RWPE1 (cell line): ENCODE data around the gene DLGAP1.

Source experiments
- CTCF ChIA-PET: fragments of 350-600 bp; sonication (Branson Sonifier 250); formaldehyde crosslinking; extraction: SDS; loops from one replicate; lab custom pipeline; 2021; lab: Yijun Ruan, JAX
- POLR2A ChIA-PET: fragments of 400-600 bp; formaldehyde crosslinking; extraction: SDS; loops from one replicate; lab custom pipeline; 2020; ENCODE audit warnings: antibody characterized with exemption; ENCODE audit not compliant: low non-redundant PET; lab: Yijun Ruan, JAX
- DNase-seq: peaks from one replicate; pipeline ENCODE4 v3.0.0; 2012; ENCODE audit warnings: low spot score
- H3K27ac ChIP-seq: fragments of 450-650 bp; 2 replicates; pipeline ENCODE4 v1.5.1; 2017
- TF ChIP-seq, protein P1 (sequence below): fragments of 450-650 bp; conservative IDR thresholded peaks from 2 replicates; pipeline ENCODE4 v1.5.1; 2017; ENCODE audit warnings: low read depth, mild to moderate bottlenecking

The DLGAP1 gene

DNA sequence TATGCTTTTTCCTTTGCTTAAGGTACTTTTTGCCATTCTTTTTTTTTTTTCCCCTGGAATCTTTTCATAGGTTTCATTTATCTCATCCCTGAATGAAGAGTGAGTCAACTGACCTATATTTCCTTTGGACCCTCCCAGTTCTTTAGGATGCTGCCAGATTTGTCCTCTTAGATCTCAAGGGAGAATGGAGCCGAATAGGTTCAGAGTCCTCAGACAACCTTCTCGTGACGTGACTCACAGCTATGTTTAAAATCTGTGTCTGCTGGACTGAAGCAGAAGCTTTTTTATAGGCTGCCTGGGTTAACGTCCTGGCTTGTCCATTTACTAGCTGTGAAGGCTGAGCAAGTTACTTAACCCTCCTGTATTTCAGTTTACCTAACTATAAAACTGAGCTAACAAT, 358.6 kb downstream of the DLGAP1 start:
- ChIA-PET POLR2A (no interaction called here), CTCF (no interaction called here)
- H3K27ac ChIP-seq: peak overlapping the region; percentile 77
- TF ChIP-seq, protein P1, sequence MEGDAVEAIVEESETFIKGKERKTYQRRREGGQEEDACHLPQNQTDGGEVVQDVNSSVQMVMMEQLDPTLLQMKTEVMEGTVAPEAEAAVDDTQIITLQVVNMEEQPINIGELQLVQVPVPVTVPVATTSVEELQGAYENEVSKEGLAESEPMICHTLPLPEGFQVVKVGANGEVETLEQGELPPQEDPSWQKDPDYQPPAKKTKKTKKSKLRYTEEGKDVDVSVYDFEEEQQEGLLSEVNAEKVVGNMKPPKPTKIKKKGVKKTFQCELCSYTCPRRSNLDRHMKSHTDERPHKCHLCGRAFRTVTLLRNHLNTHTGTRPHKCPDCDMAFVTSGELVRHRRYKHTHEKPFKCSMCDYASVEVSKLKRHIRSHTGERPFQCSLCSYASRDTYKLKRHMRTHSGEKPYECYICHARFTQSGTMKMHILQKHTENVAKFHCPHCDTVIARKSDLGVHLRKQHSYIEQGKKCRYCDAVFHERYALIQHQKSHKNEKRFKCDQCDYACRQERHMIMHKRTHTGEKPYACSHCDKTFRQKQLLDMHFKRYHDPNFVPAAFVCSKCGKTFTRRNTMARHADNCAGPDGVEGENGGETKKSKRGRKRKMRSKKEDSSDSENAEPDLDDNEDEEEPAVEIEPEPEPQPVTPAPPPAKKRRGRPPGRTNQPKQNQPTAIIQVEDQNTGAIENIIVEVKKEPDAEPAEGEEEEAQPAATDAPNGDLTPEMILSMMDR: no peak
- peak; percentile 57 for DNase-seq

DNA sequence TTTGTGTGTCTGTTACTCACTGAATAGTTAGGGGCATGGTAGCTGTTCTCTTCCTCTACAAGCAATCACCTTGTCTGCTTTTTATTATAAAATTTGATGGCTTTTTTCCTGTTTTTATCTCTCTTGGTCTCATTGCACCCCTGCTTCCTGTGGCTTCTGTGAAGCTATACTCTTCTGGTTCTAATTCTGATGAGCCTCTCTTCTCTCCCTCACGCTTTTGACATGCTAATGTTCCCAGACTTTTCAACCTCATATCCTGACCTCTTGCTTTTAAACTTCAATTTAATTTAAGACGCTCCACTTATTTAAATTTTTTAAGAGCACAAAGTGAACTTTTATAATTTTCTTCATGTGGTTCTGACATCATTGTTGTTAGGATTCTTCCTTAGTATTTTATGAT, 361.4 kb downstream of the DLGAP1 start:
- ChIA-PET CTCF (no interaction called here), POLR2A (no interaction called here)
- TF ChIP-seq, protein P1: no peak
- DNase-seq: no peak
- no peak overlapping the region for H3K27ac ChIP-seq

DNA sequence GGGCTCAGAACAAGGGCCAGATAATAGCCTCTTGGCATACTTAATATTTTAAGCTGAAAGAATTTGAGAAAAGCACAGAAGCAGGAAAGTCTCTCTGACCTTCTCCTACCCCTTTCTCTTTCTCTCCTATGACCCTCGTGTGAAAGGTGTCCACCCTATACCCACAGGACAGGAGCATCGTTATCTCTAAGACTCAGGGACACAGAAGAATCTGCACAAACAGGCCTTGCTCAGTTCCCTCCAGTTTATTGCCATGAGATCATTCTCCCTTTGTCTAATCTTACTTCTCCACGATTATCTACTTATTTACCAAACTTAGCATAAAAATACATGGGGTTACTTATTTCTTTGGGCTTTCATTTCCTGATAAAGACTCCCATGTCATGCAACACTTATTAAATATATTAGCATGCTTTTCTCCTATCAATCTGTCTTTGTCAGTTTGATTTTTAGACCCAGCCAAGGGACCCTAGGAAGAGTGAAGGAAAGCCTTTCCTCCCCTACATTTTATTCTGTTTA, 370.7 kb downstream of the DLGAP1 start:
- CTCF ChIA-PET: no interaction called here
- POLR2A ChIA-PET: no interaction called here
- TF ChIP-seq, protein P1: no peak
- no peak for DNase-seq
- no peak overlapping the region for H3K27ac ChIP-seq

DNA sequence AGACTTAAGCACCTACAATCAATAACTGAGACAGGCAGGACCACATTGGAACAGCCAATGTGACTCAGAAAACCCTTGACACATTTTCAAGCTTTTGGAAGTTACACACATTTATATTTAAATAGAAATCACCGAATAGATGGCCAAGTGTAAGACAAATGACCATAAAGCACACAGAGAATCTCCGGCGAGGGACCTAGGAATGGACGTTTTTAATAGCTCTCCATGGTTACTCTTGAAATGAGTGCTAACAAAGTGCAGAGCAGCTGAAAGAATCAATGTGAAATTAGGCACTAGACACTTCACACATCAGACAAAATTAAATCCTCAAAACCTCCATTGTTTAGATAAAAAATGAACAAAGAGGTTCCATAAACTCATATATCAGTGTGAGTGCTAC, 376.9 kb downstream of the DLGAP1 start:
- H3K27ac ChIP-seq: no peak overlapping the region
- ChIA-PET POLR2A (no interaction called here), CTCF (no interaction called here)
- no peak for DNase-seq
- TF ChIP-seq, protein P1: no peak

DNA sequence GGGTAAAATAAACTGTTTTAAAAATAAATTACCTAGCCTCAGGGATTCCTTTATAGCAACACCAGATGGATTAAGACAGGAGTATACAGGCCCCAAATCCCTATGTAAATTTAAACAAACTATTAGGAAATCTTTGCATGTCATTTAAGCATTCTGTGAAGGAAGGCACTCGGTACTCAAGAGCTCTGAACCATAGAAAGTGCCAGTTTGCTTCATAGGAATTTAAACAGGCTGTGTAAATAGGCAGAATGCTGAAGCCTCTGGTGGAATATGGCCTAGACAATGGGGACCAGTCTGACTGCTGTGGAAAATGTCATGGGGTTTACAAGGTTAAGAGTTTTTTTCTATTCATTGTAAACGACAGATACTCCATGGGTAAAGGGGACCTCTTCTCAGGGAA, 377.4 kb downstream of the DLGAP1 start:
- ChIA-PET POLR2A (no interaction called here), CTCF (interaction anchor here (0.6 kb wide), 2 partner anchors 8 to 107 kb away, joined by 3 read pairs; no protein-coding TSS in a partner anchor)
- H3K27ac ChIP-seq: no peak overlapping the region
- no peak for DNase-seq
- TF ChIP-seq, protein P1: no peak

DNA sequence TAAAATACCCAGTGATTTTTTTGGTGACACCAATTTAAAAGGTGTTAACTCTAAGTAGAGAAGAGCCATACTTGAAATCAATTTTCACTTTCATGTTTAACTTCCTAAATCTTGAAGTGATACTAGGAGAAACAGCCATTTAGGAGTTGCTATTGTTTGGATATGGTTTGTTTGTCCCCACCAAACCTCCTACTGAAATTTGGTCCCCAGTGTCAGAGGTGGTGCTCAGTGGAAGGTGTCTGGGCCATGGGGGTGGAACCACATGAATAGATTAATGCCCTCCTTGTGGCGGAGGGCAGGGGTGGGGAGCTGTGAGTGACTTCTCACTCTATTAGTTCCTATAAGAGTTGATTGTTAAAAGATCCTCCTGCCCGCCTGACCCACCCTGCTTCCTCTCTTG, 377.9 kb downstream of the DLGAP1 start:
- TF ChIP-seq, protein P1: no peak
- ChIA-PET POLR2A (no interaction called here), CTCF (interaction anchor here (0.6 kb wide), 3 partner anchors 8 to 1477 kb away, joined by 3 read pairs; no protein-coding TSS in a partner anchor)
- H3K27ac ChIP-seq: no peak overlapping the region
- no peak for DNase-seq
